ENCODE data around the gene CISD3.

CISD3 gene

DNA sequence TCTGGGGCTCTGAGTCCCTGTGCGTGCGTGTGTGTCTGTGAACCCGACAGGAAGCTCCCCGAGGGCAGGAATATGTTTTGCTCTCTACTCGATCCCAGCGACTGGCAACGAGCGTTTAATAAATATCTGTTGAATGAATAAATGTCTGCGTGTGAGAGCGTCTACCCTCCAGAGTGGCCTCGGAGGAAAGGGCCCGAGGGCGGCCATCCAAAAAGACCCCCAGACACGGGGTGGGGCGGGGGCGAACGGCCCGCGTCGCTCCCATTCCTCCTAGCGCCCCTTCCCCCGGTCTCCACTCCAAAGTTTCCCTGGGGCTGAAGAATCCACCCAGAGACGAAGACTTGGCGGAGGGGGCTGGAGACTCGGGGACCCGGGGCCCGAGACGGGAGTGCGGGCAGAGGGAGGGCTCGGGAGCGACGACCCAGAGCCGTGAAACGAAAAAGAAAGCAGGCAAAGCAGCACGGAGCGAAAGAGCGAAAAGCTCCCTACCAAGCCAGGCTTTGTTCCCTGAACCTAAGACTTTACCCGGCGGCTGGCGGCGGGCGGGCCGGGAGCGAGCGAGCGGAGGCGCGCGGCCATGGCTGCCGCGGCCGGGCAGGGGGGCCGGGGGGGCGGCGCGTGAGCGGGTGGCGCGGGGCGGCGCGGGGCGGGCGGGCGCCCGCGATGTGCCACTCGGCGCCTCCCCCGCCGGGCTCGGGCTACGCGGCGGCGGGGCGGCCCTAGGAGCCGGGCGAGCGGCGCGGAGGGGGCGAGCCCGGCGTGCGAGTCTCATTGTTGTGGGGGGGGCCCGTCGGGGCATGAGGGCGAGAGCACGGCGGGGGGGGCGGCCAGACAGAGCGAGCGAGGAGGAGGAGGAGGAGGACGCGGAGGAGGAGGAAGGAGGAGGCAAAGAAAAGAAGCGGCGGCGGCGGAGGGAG lies 25.3 kb upstream of the CISD3 start, which contains the start of gene MLLT6:
Gene MLLT6 (plus strand): TSS at position 668 of the 917 bp plus-strand sequence. CDS start 360 bp downstream, outside the sequence.
- TF ChIP-seq SIN3A (IDR thresholded peaks at IDR 0.05; ENCODE audit: borderline replicate concordance, insufficient read depth, low read length): no peak
- TF ChIP-seq TAF1 (IDR thresholded peaks at IDR 0.05; ENCODE audit: borderline replicate concordance, insufficient read depth, low read length): peak; percentile 72; the same call in 1 of the 2 replicates
- peak; percentile 28; the same call in 1 of the 2 replicates for TF ChIP-seq POLR2AphosphoS5 (IDR thresholded peaks at IDR 0.05; ENCODE audit: low read depth, low read length)
- TF ChIP-seq FOXP2 (optimal IDR thresholded peaks at IDR 0.05; ENCODE audit: borderline replicate concordance, extremely low read depth, extremely low read length, insufficient read depth): peak; percentile 9
- TF ChIP-seq, protein P1, sequence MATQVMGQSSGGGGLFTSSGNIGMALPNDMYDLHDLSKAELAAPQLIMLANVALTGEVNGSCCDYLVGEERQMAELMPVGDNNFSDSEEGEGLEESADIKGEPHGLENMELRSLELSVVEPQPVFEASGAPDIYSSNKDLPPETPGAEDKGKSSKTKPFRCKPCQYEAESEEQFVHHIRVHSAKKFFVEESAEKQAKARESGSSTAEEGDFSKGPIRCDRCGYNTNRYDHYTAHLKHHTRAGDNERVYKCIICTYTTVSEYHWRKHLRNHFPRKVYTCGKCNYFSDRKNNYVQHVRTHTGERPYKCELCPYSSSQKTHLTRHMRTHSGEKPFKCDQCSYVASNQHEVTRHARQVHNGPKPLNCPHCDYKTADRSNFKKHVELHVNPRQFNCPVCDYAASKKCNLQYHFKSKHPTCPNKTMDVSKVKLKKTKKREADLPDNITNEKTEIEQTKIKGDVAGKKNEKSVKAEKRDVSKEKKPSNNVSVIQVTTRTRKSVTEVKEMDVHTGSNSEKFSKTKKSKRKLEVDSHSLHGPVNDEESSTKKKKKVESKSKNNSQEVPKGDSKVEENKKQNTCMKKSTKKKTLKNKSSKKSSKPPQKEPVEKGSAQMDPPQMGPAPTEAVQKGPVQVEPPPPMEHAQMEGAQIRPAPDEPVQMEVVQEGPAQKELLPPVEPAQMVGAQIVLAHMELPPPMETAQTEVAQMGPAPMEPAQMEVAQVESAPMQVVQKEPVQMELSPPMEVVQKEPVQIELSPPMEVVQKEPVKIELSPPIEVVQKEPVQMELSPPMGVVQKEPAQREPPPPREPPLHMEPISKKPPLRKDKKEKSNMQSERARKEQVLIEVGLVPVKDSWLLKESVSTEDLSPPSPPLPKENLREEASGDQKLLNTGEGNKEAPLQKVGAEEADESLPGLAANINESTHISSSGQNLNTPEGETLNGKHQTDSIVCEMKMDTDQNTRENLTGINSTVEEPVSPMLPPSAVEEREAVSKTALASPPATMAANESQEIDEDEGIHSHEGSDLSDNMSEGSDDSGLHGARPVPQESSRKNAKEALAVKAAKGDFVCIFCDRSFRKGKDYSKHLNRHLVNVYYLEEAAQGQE (IDR thresholded peaks at IDR 0.05; ENCODE audit: insufficient read depth in 1 of 2, low read depth in 2 of 2, low read length in 2 of 2): no peak

DNA sequence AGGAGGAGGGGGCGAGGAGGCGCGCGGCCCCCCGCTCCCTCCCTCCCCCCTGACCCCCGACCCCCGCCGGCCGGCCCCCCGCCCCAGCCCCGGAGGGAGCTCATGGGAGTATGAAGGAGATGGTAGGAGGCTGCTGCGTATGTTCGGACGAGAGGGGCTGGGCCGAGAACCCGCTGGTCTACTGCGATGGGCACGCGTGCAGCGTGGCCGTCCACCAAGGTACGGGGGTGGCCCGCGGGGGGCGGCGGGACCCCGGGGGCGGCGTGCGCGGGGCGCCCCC lies 24.7 kb upstream of the CISD3 start:
- TF ChIP-seq POLR2AphosphoS5 (IDR thresholded peaks at IDR 0.05; ENCODE audit: low read depth, low read length) (no peak), FOXP2 (optimal IDR thresholded peaks at IDR 0.05; ENCODE audit: borderline replicate concordance, extremely low read depth, extremely low read length, insufficient read depth) (no peak), SIN3A (IDR thresholded peaks at IDR 0.05; ENCODE audit: borderline replicate concordance, insufficient read depth, low read length) (no peak), TAF1 (IDR thresholded peaks at IDR 0.05; ENCODE audit: borderline replicate concordance, insufficient read depth, low read length) (no peak)
- TF ChIP-seq, protein P1 (IDR thresholded peaks at IDR 0.05; ENCODE audit: insufficient read depth in 1 of 2, low read depth in 2 of 2, low read length in 2 of 2): no peak

DNA sequence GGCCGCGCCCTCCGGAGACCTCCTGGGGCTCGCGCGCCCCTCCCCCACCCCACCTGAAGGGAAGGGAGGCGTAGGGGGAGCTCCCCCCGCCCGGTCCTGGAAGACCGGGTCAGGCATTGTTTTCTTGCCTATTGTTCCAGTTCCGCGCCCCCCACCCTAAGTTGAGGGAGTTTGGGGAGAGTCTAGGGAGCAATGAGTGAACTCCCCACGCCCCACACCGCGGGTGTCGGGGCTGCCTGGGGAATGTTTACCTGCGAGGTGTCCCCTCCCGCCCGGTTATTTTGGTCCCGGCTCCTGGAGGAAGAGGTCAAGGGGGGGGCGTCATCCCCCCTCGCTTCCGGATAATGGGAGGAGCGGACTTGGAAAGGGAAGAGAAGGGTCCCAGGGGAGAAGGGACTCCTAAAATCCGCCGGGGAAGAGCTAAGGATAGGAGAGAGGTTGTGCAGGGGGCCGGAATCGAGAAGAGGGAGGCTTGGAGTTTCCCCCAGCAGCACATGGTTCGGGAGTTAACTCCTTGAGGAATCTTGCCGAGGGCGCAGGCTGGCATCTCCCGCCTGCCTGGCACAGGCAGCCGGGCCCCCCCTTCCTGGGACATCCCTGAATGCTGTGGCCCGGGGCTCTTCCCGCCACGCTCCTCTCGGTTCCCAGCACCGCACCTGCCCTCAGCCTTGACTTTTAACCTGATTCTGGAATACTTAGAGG lies 24.2 kb upstream of the CISD3 start:
- TF ChIP-seq FOXP2 (optimal IDR thresholded peaks at IDR 0.05; ENCODE audit: borderline replicate concordance, extremely low read depth, extremely low read length, insufficient read depth) (no peak), TAF1 (IDR thresholded peaks at IDR 0.05; ENCODE audit: borderline replicate concordance, insufficient read depth, low read length) (no peak), SIN3A (IDR thresholded peaks at IDR 0.05; ENCODE audit: borderline replicate concordance, insufficient read depth, low read length) (no peak)

DNA sequence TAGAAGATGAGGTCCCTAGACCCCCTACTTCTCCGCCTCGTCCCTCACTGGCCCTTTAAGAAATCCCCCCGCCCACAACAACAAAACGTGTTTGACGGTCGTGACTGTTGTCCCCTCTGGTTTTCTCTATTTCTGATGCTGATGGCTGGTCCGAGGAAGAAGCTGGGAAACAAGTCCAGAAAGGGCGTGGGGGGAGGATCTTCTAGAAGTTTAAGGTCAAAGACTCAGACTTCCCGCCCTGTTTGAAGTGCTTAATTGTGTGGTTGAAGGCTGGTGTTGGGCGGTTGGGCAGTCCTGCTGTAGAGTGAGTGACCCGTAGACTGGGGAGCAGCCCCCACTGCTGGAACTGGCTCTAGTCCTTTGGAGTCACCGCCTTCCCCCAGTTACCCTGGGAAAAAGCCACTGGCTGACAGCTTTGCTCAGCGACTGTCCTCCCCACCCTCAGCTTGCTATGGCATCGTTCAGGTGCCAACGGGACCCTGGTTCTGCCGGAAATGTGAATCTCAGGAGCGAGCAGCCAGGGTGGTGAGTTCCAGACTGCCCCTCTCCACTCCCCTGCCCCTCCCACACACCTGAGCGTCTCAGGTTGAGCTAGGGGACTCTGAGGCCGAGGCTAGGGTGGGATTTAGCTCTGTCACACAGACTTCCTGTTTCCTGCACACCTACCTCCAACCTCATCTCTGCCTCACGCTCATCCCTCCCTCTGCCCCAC lies 23.5 kb upstream of the CISD3 start:
- TF ChIP-seq, protein P1 (IDR thresholded peaks at IDR 0.05; ENCODE audit: insufficient read depth in 1 of 2, low read depth in 2 of 2, low read length in 2 of 2): no peak
- TF ChIP-seq POLR2AphosphoS5 (IDR thresholded peaks at IDR 0.05; ENCODE audit: low read depth, low read length): no peak
- no peak for TF ChIP-seq SIN3A (IDR thresholded peaks at IDR 0.05; ENCODE audit: borderline replicate concordance, insufficient read depth, low read length)
- no peak for TF ChIP-seq TAF1 (IDR thresholded peaks at IDR 0.05; ENCODE audit: borderline replicate concordance, insufficient read depth, low read length)
- TF ChIP-seq FOXP2 (optimal IDR thresholded peaks at IDR 0.05; ENCODE audit: borderline replicate concordance, extremely low read depth, extremely low read length, insufficient read depth): no peak
